Neural cell (in vitro differentiated cells): ENCODE data around the gene ALS2CL. TPM values are rescaled to one million over a fixed set of nuclear protein-coding genes. Genes with fewer than 3 reads are reported as not detected.

Source experiments
- H2AFZ ChIP-seq: fragments of 200-600, 300-800 bp; sonication (generic), shearing (Covaris generic); 2 replicates; pipeline ENCODE4 v1.6.0; 2014; ENCODE audit warnings: low read depth, mild to moderate bottlenecking, antibody characterized with exemption, low read length, moderate library complexity
- H3F3A ChIP-seq: fragments of 200-600 bp; shearing (Covaris generic); 2 replicates; pipeline ENCODE4 v1.6.1; 2016; ENCODE audit warnings: mild to moderate bottlenecking, moderate library complexity, mixed read lengths, antibody characterized with exemption, low read length; ENCODE audit not compliant: insufficient read depth, poor library complexity, severe bottlenecking
- H3K27ac ChIP-seq: fragments of 200-600, 300-800 bp; sonication (generic), shearing (Covaris generic); 2 replicates; pipeline ENCODE4 v1.5.1; 2014; ENCODE audit warnings: mild to moderate bottlenecking, low read length, moderate library complexity
- H3K27me3 ChIP-seq: fragments of 300-800, 200-600 bp; sonication (generic), shearing (Covaris generic); 2 replicates; pipeline ENCODE4 v1.6.0; 2014; ENCODE audit warnings: mild to moderate bottlenecking, low read depth, low read length, moderate library complexity; ENCODE audit not compliant: insufficient read depth
- H3K36me3 ChIP-seq: fragments of 300-800, 200-600 bp; sonication (generic), shearing (Covaris generic); 2 replicates; pipeline ENCODE4 v1.5.1; 2014; ENCODE audit warnings: mild to moderate bottlenecking, antibody characterized with exemption, low read length, moderate library complexity; ENCODE audit not compliant: insufficient read depth
- H3K4me2 ChIP-seq: fragments of 300-800, 200-600 bp; sonication (generic), shearing (Covaris generic); 2 replicates; pipeline ENCODE4 v1.6.0; 2014; ENCODE audit warnings: mild to moderate bottlenecking, low read length
- H3K4me3 ChIP-seq: fragments of 300-800, 200-600 bp; sonication (generic), shearing (Covaris generic); 2 replicates; pipeline ENCODE4 v1.5.1; 2014; ENCODE audit warnings: mild to moderate bottlenecking, low read length, moderate library complexity
- H3K79me2 ChIP-seq: fragments of 200-600 bp; shearing (Covaris generic); replicated peaks from 2 replicates; pipeline ENCODE4 v1.6.0; 2014; ENCODE audit warnings: mild to moderate bottlenecking, low read length, moderate library complexity; ENCODE audit not compliant: insufficient read depth
- H3K9ac ChIP-seq: fragments of 300-800, 200-600 bp; sonication (generic), shearing (Covaris generic); 2 replicates; pipeline ENCODE4 v1.6.1; 2016; ENCODE audit warnings: mild to moderate bottlenecking, low read length, mixed read lengths
- H3K9me2 ChIP-seq: fragments of 200-600 bp; shearing (Covaris generic); 2 replicates; pipeline ENCODE4 v1.6.1; 2016; ENCODE audit warnings: mild to moderate bottlenecking, low read length, mixed read lengths; ENCODE audit not compliant: insufficient read depth
- H3K9me3 ChIP-seq: fragments of 200-600, 300-800 bp; sonication (generic), shearing (Covaris generic); 2 replicates; pipeline ENCODE4 v1.6.1; 2016; ENCODE audit warnings: mild to moderate bottlenecking, mixed run types, low read length, moderate library complexity, mixed read lengths
- H4K20me1 ChIP-seq: fragments of 200-600 bp; shearing (Covaris generic); 2 replicates; pipeline ENCODE4 v1.6.1; 2016; ENCODE audit warnings: mild to moderate bottlenecking, mixed run types; ENCODE audit not compliant: insufficient read depth
- EP300 ChIP-seq: fragments of 450-650 bp; conservative IDR thresholded peaks from 2 replicates; pipeline ENCODE4 v1.6.1; 2014; ENCODE audit warnings: antibody characterized with exemption, mild to moderate bottlenecking, moderate library complexity; ENCODE audit not compliant: poor library complexity, severe bottlenecking
- EZH2 ChIP-seq: fragments of 200-600, 300-800 bp; shearing (Covaris generic), sonication (generic); IDR thresholded peaks from 2 replicates; pipeline ENCODE4 v1.6.1; 2014; ENCODE audit warnings: antibody characterized with exemption, low read length, borderline replicate concordance, mild to moderate bottlenecking; ENCODE audit not compliant: insufficient read depth, poor library complexity, severe bottlenecking
- MXI1 ChIP-seq: fragments of 450-650 bp; conservative IDR thresholded peaks from 2 replicates; pipeline ENCODE4 v1.6.1; 2014; ENCODE audit warnings: antibody characterized with exemption, mild to moderate bottlenecking; ENCODE audit not compliant: poor library complexity, severe bottlenecking
- POLR2AphosphoS5 ChIP-seq: IDR thresholded peaks from 2 replicates; pipeline ENCODE4 v1.6.1; 2012
- RAD21 ChIP-seq: fragments of 450-650 bp; conservative IDR thresholded peaks from 2 replicates; pipeline ENCODE4 v1.6.1; 2014; ENCODE audit warnings: antibody characterized with exemption, mild to moderate bottlenecking, moderate library complexity
- REST ChIP-seq: IDR thresholded peaks from 2 replicates; pipeline ENCODE4 v1.6.1; 2012; ENCODE audit warnings: borderline replicate concordance
- SMC3 ChIP-seq: fragments of 450-650 bp; conservative IDR thresholded peaks from 2 replicates; pipeline ENCODE4 v1.6.1; 2014; ENCODE audit warnings: antibody characterized with exemption, mild to moderate bottlenecking, moderate library complexity; ENCODE audit not compliant: poor library complexity
- TAF1 ChIP-seq: IDR thresholded peaks from 2 replicates; pipeline ENCODE4 v1.6.1; 2012; ENCODE audit warnings: low read depth
- polyA plus RNA-seq: library from polyadenylated mRNA; depleted of rRNA; stranded (reverse); fragments of >200 nt; gene quantifications from 2 replicates; pipeline ENCODE4 v1.2.3, GENCODE V29; 2014
- TF ChIP-seq, protein P1 (sequence below): fragments of 450-650 bp; IDR thresholded peaks from 2 replicates; pipeline ENCODE4 v1.5.1; 2014; ENCODE audit warnings: antibody characterized with exemption, mild to moderate bottlenecking, moderate library complexity; ENCODE audit not compliant: poor library complexity, severe bottlenecking

Gene ALS2CL
- polyA plus RNA-seq, 1 donor from 2014 or later = 0.11 TPM

GRCh38 chr3:46669191-46669999 lies 24.1 kb downstream of the ALS2CL start:
- TF ChIP-seq, protein P1, sequence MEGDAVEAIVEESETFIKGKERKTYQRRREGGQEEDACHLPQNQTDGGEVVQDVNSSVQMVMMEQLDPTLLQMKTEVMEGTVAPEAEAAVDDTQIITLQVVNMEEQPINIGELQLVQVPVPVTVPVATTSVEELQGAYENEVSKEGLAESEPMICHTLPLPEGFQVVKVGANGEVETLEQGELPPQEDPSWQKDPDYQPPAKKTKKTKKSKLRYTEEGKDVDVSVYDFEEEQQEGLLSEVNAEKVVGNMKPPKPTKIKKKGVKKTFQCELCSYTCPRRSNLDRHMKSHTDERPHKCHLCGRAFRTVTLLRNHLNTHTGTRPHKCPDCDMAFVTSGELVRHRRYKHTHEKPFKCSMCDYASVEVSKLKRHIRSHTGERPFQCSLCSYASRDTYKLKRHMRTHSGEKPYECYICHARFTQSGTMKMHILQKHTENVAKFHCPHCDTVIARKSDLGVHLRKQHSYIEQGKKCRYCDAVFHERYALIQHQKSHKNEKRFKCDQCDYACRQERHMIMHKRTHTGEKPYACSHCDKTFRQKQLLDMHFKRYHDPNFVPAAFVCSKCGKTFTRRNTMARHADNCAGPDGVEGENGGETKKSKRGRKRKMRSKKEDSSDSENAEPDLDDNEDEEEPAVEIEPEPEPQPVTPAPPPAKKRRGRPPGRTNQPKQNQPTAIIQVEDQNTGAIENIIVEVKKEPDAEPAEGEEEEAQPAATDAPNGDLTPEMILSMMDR = no peak
- TF ChIP-seq POLR2AphosphoS5 (no peak), MXI1 (no peak), SMC3 (no peak), EZH2 (no peak), RAD21 (no peak), TAF1 (no peak), REST (no peak), EP300 (no peak)
- H4K20me1 ChIP-seq = no peaks in the 10 kb centered on the region
- no peaks in the 10 kb centered on the region for H3K79me2 ChIP-seq
- H3F3A ChIP-seq = no peaks in the 10 kb centered on the region
- H3K9me3 ChIP-seq = no peaks in the 10 kb centered on the region
- H3K4me3 ChIP-seq = no peak overlapping the region
- H3K9ac ChIP-seq = no peak overlapping the region
- no peaks in the 10 kb centered on the region for H3K27me3 ChIP-seq
- no peak overlapping the region for H3K4me2 ChIP-seq
- no peak overlapping the region for H2AFZ ChIP-seq
- no peaks in the 10 kb centered on the region for H3K36me3 ChIP-seq
- no peaks in the 10 kb centered on the region for H3K9me2 ChIP-seq
- no peak overlapping the region for H3K27ac ChIP-seq

DNA sequence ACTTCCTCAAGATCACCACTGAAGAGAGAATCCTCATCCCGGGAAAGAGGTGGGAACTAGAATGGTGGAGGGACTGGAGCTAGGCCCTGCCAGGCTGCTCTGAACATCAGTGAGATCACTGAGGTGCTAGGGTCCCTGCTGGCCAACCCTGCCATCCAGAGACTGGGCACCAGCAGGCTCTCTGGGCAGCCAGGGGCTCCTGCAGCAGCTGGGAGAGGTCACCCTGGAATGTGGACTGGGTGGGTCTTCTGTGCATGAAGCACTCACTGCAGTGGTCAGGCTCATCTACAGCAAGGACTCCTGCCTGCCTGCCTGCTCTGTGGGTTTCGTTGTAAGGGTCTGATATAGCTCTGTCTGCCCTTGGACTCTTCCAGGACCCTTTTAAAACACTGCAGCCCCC lies 24.9 kb downstream of the ALS2CL start:
- no peaks in the 10 kb centered on the region for H4K20me1 ChIP-seq
- no peaks in the 10 kb centered on the region for H3K79me2 ChIP-seq
- no peaks in the 10 kb centered on the region for H3K9me3 ChIP-seq
- no peak overlapping the region for H3K4me3 ChIP-seq
- no peak overlapping the region for H3K4me2 ChIP-seq
- no peak overlapping the region for H3K9ac ChIP-seq
- TF ChIP-seq RAD21 = no peak
- TF ChIP-seq, protein P1 = no peak
- TF ChIP-seq REST = no peak
- TF ChIP-seq EZH2 = no peak
- no peak for TF ChIP-seq EP300
- TF ChIP-seq POLR2AphosphoS5 = no peak
- TF ChIP-seq SMC3 = no peak
- no peak for TF ChIP-seq TAF1
- no peak for TF ChIP-seq MXI1
- no peaks in the 10 kb centered on the region for H3K36me3 ChIP-seq
- H3K9me2 ChIP-seq = no peaks in the 10 kb centered on the region
- no peaks in the 10 kb centered on the region for H3F3A ChIP-seq
- H3K27ac ChIP-seq = no peak overlapping the region
- H2AFZ ChIP-seq = no peak overlapping the region
- no peaks in the 10 kb centered on the region for H3K27me3 ChIP-seq
